GM18873 (cell line): Measurements from ENCODE around the gene SMYD5.
"Not testable (repeated sequence)": the region's sequence is repeated elsewhere in the genome, so short reads cannot be mapped to it uniquely, and the experiment has no call there.

Experiments
- ATAC-seq: cut with Tn5 transposase; IDR thresholded peaks from one replicate; pipeline ENCODE4 v1.9.1; 2021; ENCODE audit warnings: mild to moderate bottlenecking, moderate library complexity, moderate number of reproducible peaks; ENCODE audit not compliant: unreplicated experiment, low FRiP score

The SMYD5 gene

GRCh38 chr2:73257425-73258125, 43.5 kb downstream of the SMYD5 start:
- ATAC-seq: no peak

- ATAC-seq: no peak
These were observed 44.3 kb downstream of the SMYD5 start for GRCh38 chr2:73258186-73258912.

GRCh38 chr2:73258913-73259215, 44.8 kb downstream of the SMYD5 start:
- ATAC-seq: no peak

- ATAC-seq: no peak
These were observed 45.2 kb downstream of the SMYD5 start for GRCh38 chr2:73259276-73259675.

DNA sequence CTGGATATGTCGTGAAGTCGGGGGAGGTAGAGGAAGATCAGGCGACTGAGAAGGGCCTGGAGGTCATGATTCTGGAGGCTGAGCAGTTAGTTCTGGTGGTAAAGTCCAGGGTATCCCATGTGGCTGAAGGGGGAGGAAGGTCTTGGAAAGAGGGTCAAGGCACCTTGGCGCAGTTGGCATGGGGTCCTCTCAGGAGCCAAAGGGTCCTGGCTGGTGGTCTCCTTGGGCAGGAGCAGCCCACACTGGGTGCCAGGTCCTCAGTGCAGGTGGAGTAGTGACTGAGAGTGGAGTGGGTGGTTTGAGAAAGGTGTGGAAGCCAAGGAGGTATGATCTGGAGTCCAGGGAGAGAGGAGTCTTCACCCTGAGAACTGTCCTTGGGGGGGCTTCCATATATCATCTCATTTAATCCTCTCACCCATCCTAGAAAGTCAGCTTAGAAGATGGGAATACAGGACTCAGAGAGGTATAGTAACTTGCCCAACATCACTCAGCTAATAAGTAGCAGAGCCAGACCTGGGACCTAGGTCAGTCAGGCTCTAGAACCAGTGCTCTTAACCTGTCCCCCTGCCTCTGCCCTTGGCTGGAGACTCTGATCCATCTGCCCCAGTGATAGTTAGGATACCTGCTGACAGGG, 45.8 kb downstream of the SMYD5 start:
- ATAC-seq: no peak

DNA sequence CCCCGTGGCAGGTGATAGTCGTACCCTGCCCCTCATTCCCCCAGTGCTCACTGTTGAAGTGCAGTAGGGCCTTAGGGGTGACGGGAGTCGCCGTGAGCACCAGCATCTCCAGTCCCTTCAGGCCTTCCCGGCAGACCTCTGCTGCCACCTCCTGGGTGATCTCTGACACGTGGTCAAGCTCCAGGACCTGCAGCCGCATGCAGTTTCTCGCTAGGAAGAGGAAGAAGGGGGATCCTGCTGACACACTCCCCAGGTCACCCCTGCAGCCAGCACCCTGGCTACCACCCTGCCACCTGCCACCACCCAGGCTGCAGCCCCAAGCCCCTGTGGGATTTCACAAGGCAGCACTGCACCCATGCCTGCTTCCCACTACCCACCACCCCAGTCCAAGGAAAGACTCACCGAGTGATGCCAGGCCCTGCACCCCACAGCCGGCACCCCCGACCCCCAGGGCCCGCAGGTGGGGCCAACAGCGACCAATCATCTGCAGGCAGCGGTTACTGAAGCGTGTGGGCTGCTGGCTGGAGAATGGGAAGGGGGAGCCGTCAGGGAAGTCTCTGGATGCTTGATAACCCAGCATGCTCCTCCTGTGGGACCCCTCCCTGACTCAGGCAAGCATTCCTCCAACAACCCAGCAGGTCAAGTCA, 46.4 kb downstream of the SMYD5 start:
- no peak for ATAC-seq

- ATAC-seq: no peak
These were observed 48.1 kb downstream of the SMYD5 start for GRCh38 chr2:73262108-73262651.

GRCh38 chr2:73262691-73263429, 48.8 kb downstream of the SMYD5 start:
- not testable (repeated sequence) for ATAC-seq

DNA sequence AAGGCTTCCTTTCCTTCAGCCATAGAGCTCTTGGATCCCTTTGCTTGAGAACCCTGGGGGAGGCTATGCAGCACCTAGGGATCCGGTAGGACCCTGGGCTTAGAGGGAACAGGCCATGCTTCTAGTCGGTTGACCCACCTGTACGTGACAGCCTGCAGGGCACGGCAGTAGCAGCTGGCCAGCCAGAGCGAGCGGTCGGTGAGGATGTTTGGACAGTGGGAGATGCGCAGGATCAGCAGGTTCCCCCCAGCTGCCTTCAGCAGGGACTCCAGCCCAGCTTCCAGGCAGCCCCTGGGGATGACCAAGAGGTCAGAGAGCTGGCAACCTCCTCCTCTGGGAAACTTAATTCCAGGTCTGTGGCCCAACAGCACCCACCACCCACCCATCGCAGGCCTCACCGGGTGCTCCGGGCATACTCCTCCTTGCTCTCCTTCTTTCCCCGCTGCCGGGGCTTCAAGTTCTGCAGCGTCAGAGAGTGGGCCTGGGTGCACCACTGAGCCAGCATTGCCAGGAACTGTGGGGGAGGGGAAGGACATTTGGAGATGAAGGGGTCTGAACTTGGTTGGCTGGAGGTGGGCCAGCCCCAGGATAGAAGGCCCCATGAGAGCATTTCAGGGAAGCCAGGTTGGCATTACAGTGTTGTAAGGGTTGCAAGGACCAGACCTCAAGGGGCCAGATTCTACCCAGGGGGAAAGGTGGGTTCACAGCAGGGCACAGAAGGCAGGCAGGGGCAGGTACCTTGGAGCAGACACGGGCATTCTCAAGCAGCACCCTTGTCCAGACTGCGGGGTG, 49.7 kb downstream of the SMYD5 start:
- no peak for ATAC-seq

DNA sequence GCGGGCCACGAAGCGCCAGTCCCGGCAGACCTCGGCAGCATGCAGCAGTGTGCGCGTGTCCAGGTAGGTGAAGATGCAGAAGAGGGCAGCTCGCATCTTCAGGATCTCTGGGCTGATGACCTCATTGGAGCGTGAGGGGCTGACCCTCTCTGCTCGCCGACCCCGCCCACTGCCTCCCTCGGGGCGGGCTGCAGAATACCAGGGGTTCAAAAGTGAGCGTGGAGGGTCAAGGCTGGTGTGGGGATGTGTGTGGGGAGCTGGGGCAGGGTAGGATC, 50.2 kb downstream of the SMYD5 start:
- ATAC-seq: no peak

- ATAC-seq: no peak
These were observed 50.7 kb downstream of the SMYD5 start for GRCh38 chr2:73264783-73265182.

DNA sequence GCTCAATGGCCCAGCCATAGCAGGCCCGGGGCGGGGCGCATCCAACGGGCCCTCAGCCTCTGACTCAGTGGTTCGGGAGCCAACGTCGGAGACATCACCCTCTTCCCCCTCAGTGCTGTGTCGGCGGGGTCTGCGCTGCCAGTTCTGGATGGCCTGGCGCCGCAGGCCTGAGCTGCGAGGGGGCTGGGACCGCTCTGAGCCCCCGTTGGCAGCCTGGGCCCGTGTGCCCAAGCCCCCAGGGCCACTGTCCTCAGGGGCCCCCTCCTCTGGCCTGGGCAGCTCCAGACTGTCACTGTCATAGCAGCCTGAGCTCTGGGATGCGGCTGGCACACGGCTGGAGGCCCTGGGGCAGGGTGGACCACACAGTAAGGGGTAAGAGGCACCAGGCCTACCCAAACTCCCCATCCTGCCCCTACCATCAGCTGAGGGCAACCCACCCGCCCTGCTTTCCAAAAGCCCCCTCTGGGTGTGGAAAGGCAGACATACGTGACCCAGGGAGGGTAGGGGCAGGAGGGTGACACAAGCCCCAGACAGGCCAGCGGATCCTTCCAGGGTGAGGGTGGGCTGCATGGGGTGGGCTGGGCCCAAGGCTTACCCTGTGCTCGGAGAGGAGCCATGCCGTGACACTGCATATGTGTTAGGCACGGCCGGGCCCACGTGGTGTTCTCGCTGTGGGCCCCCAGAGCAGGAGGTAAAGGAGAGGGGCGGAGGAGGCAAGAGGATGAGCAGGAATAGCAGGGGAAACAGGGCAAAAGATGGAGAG, 51.4 kb downstream of the SMYD5 start:
- ATAC-seq: no peak

DNA sequence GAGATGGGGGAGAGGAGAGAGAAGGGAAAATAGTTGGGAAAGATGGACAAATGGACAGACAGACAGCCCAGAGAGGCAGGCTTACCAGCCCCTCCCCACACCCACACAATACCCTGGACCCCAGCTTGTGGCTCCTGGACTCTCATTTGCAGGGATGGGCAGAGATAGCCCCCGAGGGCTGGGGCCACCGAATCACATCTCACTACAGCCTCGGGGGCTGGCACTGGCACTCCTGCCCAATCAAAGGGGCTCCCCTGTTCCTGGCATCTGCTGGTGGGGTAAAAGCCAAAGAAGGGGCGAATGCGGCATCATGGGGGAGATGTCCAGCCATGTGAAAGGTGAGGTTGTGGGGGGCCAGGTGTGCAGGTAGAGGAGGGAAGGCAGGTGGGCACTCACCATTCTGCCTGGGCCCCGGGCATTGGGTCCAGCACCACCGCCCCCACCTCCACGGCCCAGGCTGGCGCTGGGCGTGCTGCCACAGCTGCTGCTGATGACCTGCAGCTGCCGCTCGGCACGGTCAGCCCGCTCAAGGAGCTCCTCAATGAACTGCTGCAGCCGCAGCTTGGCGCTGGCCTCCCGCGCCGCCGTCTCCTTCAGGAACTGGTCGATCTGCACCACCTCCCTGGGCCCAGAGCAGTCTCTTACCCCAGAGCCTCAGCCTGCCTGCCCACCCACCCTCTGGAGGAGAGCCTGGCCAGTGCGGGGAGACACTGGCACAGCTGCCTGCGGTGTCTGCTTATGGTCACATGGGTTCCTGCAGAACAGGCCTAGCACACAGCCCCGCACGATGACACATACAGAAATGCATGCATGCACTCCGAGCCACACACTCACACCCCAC, 52.2 kb downstream of the SMYD5 start:
- ATAC-seq: no peak

GRCh38 chr2:73267008-73267407, 53.0 kb downstream of the SMYD5 start:
- ATAC-seq: no peak

DNA sequence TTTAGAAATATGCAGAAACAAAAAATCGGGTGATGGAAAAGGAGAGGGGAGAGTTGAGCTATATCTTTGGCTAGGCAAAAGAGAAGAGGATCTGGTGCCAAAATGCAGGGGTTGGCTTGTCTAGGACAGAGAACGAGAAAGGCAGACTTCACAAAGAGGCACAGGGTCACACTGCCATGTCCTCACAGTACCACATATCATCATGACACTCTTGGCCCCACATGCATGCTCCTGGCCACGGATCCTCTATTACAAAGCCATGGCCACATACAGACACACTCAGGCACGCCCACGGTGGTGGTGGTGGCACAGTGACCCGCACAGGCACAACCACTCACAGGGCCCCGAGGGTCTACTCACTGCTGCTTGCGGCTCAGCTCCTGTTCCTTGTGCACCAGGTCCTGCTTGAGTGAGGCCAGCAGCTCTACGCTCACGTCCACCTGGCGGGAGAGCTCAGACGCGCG, 54.4 kb downstream of the SMYD5 start:
- ATAC-seq: no peak

DNA sequence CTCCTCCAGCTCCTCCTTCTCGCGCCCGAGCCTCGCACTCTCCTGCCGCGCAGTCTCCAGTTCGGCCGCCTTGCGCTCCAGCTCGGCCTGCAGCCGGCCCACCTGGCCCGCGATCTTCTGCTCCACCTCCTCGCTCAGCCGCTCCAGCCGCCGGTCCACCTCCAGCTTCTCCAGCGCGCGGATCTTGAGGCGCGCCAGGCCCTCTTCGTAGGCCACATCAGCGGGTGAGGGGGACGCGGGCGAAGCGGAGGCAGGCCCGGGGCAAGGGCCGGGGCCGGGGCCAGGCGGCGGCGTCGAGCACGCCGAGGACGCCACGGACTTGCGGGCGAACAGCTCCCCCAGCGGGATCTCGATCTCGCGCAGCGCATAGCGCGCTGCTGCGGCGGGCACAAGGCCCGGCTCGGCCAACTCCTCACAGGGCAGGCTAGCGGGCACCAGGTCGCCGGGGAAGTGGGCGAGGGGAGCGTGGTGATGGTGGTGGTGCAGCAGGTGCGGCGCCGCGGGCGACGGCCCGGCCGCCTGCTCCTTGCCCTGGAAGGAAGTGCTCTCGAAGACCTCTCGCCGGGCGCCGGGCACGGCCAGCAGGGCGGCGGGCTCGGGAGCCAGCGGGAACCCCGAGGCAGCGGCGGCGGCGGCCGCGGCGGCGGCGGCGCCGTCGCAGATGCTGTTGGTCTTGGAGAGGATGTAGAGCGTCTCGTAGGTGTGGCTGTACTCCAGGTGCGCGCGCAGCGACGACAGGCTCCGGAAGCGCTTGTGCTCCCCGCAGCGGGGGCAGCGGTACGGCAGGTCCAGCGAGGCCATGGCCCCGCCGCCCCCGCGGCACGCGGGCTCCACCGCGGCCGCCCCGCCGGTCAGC, 55.0 kb downstream of the SMYD5 start:
- ATAC-seq: no peak
